WTC11 (cell line): Measurements from ENCODE around the gene TTC7B. TPM values are rescaled to one million over a fixed set of nuclear protein-coding genes. Genes with fewer than 3 reads are reported as not detected.

ENCODE experiments used
- ATAC-seq: fragments of 200-7000 bp; cut with Tn5 transposase; 2 replicates; pipeline ENCODE4 v1.10.0; 2021; ENCODE audit warnings: mild to moderate bottlenecking, moderate library complexity
- CTCF ChIA-PET: fragments of 300-600 bp; sonication (Branson Sonifier 250); formaldehyde crosslinking; loops from one replicate; lab custom pipeline; 2021; ENCODE audit warnings: antibody characterized with exemption; lab: Charles Lee
- POLR2A ChIA-PET: fragments of 350-600 bp; sonication (Branson Sonifier 250); formaldehyde crosslinking; loops from one replicate; lab custom pipeline; 2021; ENCODE audit warnings: antibody characterized with exemption; lab: Charles Lee
- DNase-seq: peaks from one replicate; pipeline ENCODE4 v3.0.0; 2021; ENCODE audit warnings: low spot score
- H3K27ac Mint-ChIP-seq: 2 replicates; pipeline ENCODE4 v1.8.0; 2021; ENCODE audit warnings: mixed read lengths
- H3K27me3 Mint-ChIP-seq: 2 replicates; pipeline ENCODE4 v1.8.0; 2021; ENCODE audit warnings: low read depth, mild to moderate bottlenecking, moderate library complexity, mixed read lengths
- H3K36me3 Mint-ChIP-seq: 2 replicates; pipeline ENCODE4 v1.8.0; 2021; ENCODE audit warnings: mixed read lengths
- H3K4me1 Mint-ChIP-seq: 2 replicates; pipeline ENCODE4 v1.8.0; 2022; ENCODE audit warnings: mixed read lengths
- H3K4me3 Mint-ChIP-seq: 2 replicates; pipeline ENCODE4 v1.8.0; 2021; ENCODE audit warnings: mild to moderate bottlenecking, moderate library complexity, mixed read lengths
- H3K9me3 Mint-ChIP-seq: 2 replicates; pipeline ENCODE4 v1.8.0; 2021; ENCODE audit warnings: mixed read lengths
- ATF1 ChIP-seq: sonication (generic); formaldehyde crosslinking; IDR thresholded peaks from 2 replicates; pipeline ENCODE4 v1.8.1; 2023; ENCODE audit warnings: mild to moderate bottlenecking, moderate library complexity, missing genetic modification reagents
- E2F1 ChIP-seq: sonication (generic); formaldehyde crosslinking; IDR thresholded peaks from 2 replicates; pipeline ENCODE4 v1.8.0; 2022; ENCODE audit warnings: mild to moderate bottlenecking, missing genetic modification reagents
- ESRRA ChIP-seq: sonication (generic); formaldehyde crosslinking; IDR thresholded peaks from 2 replicates; pipeline ENCODE4 v1.8.1; 2022; ENCODE audit warnings: mild to moderate bottlenecking, missing genetic modification reagents, borderline replicate concordance
- ETV6 ChIP-seq: sonication (generic); formaldehyde crosslinking; IDR thresholded peaks from 2 replicates; pipeline ENCODE4 v1.8.1; 2022; ENCODE audit warnings: mild to moderate bottlenecking, missing genetic modification reagents
- HMGA2 ChIP-seq: fragments of 250-450 bp; sonication (Bioruptor Pico); IDR thresholded peaks from 2 replicates; pipeline ENCODE4 v1.4.0; 2021; ENCODE audit warnings: mild to moderate bottlenecking, moderate library complexity
- IRF1 ChIP-seq: sonication (generic); formaldehyde crosslinking; IDR thresholded peaks from 2 replicates; pipeline ENCODE4 v1.8.0; 2023; ENCODE audit warnings: missing genetic modification reagents
- NFATC4 ChIP-seq: fragments of 250-450 bp; sonication (Bioruptor Pico); IDR thresholded peaks from 2 replicates; pipeline ENCODE4 v1.9.0; 2021; ENCODE audit warnings: mild to moderate bottlenecking
- NFYB ChIP-seq: sonication (generic); formaldehyde crosslinking; conservative IDR thresholded peaks from 2 replicates; pipeline ENCODE4 v1.8.0; 2022; ENCODE audit warnings: low read depth, missing genetic modification reagents
- NR1H2 ChIP-seq: sonication (generic); formaldehyde crosslinking; IDR thresholded peaks from 2 replicates; pipeline ENCODE4 v1.9.0; 2021; ENCODE audit warnings: mild to moderate bottlenecking, moderate library complexity, missing genetic modification reagents
- NR3C1 ChIP-seq: sonication (generic); formaldehyde crosslinking; conservative IDR thresholded peaks from 2 replicates; pipeline ENCODE4 v1.8.1; 2023; ENCODE audit warnings: low read depth, mild to moderate bottlenecking, missing genetic modification reagents
- OVOL2 ChIP-seq: fragments of 250-450 bp; sonication (Bioruptor Pico); IDR thresholded peaks from 2 replicates; pipeline ENCODE4 v1.9.0; 2021; ENCODE audit warnings: mild to moderate bottlenecking, borderline replicate concordance
- PRDM15 ChIP-seq: sonication (generic); formaldehyde crosslinking; IDR thresholded peaks from 2 replicates; pipeline ENCODE4 v1.8.0; 2022; ENCODE audit warnings: missing genetic modification reagents
- SMAD4 ChIP-seq: sonication (generic); formaldehyde crosslinking; IDR thresholded peaks from 2 replicates; pipeline ENCODE4 v1.8.0; 2022; ENCODE audit warnings: mild to moderate bottlenecking, missing genetic modification reagents
- TEAD1 ChIP-seq: sonication (generic); formaldehyde crosslinking; IDR thresholded peaks from 2 replicates; pipeline ENCODE4 v1.8.0; 2022; ENCODE audit warnings: mild to moderate bottlenecking, missing genetic modification reagents
- ZNF396 ChIP-seq: fragments of 250-450 bp; sonication (Bioruptor Pico); IDR thresholded peaks from 2 replicates; pipeline ENCODE4 v1.8.0; 2021; ENCODE audit warnings: mild to moderate bottlenecking, moderate library complexity, borderline replicate concordance
- ZNF423 ChIP-seq: fragments of 250-450 bp; sonication (Bioruptor Pico); IDR thresholded peaks from 2 replicates; pipeline ENCODE4 v2.1.2; 2022; ENCODE audit warnings: mild to moderate bottlenecking, moderate library complexity
- ZNF512 ChIP-seq: sonication (generic); formaldehyde crosslinking; IDR thresholded peaks from 2 replicates; pipeline ENCODE4 v1.8.1; 2022; ENCODE audit warnings: missing genetic modification reagents, borderline replicate concordance
- total RNA-seq: library from RNA; stranded (reverse); gene quantifications from 3 replicates; pipeline ENCODE4 v1.2.3, GENCODE V29; 2021
- TF ChIP-seq, protein P1 (sequence below): fragments of 250-450 bp; sonication (Bioruptor Pico); IDR thresholded peaks from 2 replicates; pipeline ENCODE4 v1.9.0; 2021; ENCODE audit warnings: moderate library complexity, mild to moderate bottlenecking, inconsistent platforms, borderline replicate concordance
- TF ChIP-seq, protein P2 (sequence below): sonication (generic); formaldehyde crosslinking; conservative IDR thresholded peaks from 2 replicates; pipeline ENCODE4 v1.8.1; 2023; ENCODE audit warnings: mild to moderate bottlenecking, low read depth, missing genetic modification reagents, moderate library complexity

The TTC7B gene
- total RNA-seq, 1 experiment from 2014 or later = 27.6 TPM

DNA sequence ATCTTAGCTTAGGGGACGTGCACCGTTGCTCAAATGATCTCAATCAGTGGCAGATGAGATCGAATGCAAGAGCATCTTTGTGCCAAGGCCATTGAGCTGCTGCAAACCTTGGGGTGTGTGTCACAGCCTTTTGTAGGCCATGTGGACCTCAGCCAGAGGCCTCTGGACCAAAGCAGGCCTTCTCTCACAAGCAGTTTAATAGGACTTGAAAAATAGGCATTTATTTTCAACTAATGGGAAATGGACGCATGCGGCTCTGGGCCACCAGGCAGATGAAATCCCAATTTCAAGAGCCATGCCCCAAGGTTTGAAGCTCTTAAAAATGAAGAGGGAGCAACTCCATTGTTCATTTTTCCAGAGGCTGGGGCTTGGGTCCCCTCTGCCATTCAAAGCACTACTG lies 87.3 kb downstream of the TTC7B start:
- TF ChIP-seq ZNF396 (CRISPR knock-in tag) (no peak), PRDM15 (CRISPR knock-in tag) (no peak), IRF1 (CRISPR knock-in tag) (no peak), NR1H2 (CRISPR knock-in tag) (no peak), HMGA2 (CRISPR knock-in tag) (no peak), ATF1 (CRISPR knock-in tag) (no peak)
- TF ChIP-seq, protein P1, sequence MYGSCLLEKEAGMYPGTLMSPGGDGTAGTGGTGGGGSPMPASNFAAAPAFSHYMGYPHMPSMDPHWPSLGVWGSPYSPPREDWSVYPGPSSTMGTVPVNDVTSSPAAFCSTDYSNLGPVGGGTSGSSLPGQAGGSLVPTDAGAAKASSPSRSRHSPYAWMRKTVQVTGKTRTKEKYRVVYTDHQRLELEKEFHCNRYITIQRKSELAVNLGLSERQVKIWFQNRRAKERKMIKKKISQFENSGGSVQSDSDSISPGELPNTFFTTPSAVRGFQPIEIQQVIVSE = no peak
- TF ChIP-seq, all 79 proteins: peak for 0
- Mint-ChIP-seq H3K27ac (no peak overlapping the region), H3K4me3 (no peak overlapping the region), H3K27me3 (no peaks in the 10 kb centered on the region), H3K4me1 (peaks cover 8% of the 10 kb centered on the region), H3K9me3 (no peaks in the 10 kb centered on the region), H3K36me3 (no peaks in the 10 kb centered on the region)
- ATAC-seq (no peak), DNase-seq (no peak)
- ChIA-PET CTCF (interaction anchor here (2.1 kb wide), 1 partner anchor 29 kb away, joined by 8 read pairs; no protein-coding TSS in a partner anchor), POLR2A (interaction anchor here (0.5 kb wide), 1 partner anchor 27 kb away, joined by 3 read pairs; no protein-coding TSS in a partner anchor)

DNA sequence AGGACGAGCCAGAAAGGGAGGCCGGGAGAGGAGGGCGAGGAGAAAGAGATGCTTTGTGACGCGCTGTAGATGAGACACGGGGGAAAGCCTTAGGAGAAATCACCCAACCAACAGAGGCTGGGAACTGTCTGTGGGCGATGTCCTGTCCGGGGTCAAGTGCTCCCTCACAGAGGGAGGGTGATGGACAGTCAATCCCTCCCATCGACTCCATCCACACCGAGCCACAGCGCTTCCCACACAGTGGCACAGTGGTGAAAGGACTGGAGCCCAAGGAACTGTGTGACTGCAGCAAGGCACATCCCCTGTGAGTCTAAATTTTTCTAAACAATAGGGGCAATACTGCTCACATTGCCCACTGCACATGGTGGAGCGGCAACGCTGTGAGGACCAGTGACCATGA lies 89.1 kb downstream of the TTC7B start:
- H3K9me3 Mint-ChIP-seq = no peaks in the 10 kb centered on the region
- H3K4me1 Mint-ChIP-seq = peaks cover 8% of the 10 kb centered on the region
- CTCF ChIA-PET = interaction anchor here (1.2 to 2.1 kb wide), 5 partner anchors 10 to 327 kb away, joined by 3 to 19 read pairs (median 4); no protein-coding TSS in a partner anchor
- POLR2A ChIA-PET = no interaction called here
- no peak overlapping the region for H3K27ac Mint-ChIP-seq
- DNase-seq (no peak), ATAC-seq (no peak)
- H3K36me3 Mint-ChIP-seq = no peaks in the 10 kb centered on the region
- no peak overlapping the region for H3K4me3 Mint-ChIP-seq
- no peak for TF ChIP-seq SMAD4 (CRISPR knock-in tag)
- TF ChIP-seq OVOL2 (CRISPR knock-in tag) = no peak
- no peak for TF ChIP-seq NFYB (CRISPR knock-in tag)
- TF ChIP-seq, protein P2, sequence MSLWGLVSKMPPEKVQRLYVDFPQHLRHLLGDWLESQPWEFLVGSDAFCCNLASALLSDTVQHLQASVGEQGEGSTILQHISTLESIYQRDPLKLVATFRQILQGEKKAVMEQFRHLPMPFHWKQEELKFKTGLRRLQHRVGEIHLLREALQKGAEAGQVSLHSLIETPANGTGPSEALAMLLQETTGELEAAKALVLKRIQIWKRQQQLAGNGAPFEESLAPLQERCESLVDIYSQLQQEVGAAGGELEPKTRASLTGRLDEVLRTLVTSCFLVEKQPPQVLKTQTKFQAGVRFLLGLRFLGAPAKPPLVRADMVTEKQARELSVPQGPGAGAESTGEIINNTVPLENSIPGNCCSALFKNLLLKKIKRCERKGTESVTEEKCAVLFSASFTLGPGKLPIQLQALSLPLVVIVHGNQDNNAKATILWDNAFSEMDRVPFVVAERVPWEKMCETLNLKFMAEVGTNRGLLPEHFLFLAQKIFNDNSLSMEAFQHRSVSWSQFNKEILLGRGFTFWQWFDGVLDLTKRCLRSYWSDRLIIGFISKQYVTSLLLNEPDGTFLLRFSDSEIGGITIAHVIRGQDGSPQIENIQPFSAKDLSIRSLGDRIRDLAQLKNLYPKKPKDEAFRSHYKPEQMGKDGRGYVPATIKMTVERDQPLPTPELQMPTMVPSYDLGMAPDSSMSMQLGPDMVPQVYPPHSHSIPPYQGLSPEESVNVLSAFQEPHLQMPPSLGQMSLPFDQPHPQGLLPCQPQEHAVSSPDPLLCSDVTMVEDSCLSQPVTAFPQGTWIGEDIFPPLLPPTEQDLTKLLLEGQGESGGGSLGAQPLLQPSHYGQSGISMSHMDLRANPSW = no peak
- no peak for TF ChIP-seq ESRRA
- no peak for TF ChIP-seq ZNF423 (CRISPR knock-in tag)
- H3K27me3 Mint-ChIP-seq = no peaks in the 10 kb centered on the region

- no peak overlapping the region for H3K4me3 Mint-ChIP-seq
- no peaks in the 10 kb centered on the region for H3K27me3 Mint-ChIP-seq
- ChIA-PET POLR2A (no interaction called here), CTCF (interaction anchor here (1.1 to 2.1 kb wide), 5 partner anchors 9 to 151 kb away, joined by 3 to 19 read pairs (median 4); no protein-coding TSS in a partner anchor)
- peak; percentile 88 for ATAC-seq
- no peaks in the 10 kb centered on the region for H3K9me3 Mint-ChIP-seq
- H3K4me1 Mint-ChIP-seq = peaks cover 8% of the 10 kb centered on the region
- DNase-seq = peak; percentile 24
- peak overlapping the region; percentile 75; the same call in 1 of the 2 replicates for H3K27ac Mint-ChIP-seq
- no peaks in the 10 kb centered on the region for H3K36me3 Mint-ChIP-seq
- TF ChIP-seq NFATC4 = no peak
- no peak for TF ChIP-seq NFYB (CRISPR knock-in tag)
- TF ChIP-seq ETV6 (CRISPR knock-in tag) = no peak
- no peak for TF ChIP-seq ZNF512 (CRISPR knock-in tag)
- TF ChIP-seq TEAD1 (CRISPR knock-in tag) = no peak
- TF ChIP-seq NR3C1 (CRISPR knock-in tag) = no peak
- TF ChIP-seq E2F1 = no peak
These were observed 89.6 kb downstream of the TTC7B start for GRCh38 chr14:90726656-90727055.
